NCI-H146 treated with DMSO at 0.1 percent for 48 hours (cell line): ENCODE results near the gene ERC2.
A peak's percentile ranks its signal among the peaks of the same experiment; 100 is the strongest.

Experiments used
- DNase-seq: peaks from one replicate; lab custom pipeline; 2025; ENCODE audit not compliant: unreplicated experiment; lab: John Stamatoyannopoulos, UW

Gene ERC2

GRCh38 chr3:56012721-56013120 is 455.5 kb downstream of the ERC2 start:
- no peak for DNase-seq

GRCh38 chr3:56005196-56005805 is 463.0 kb downstream of the ERC2 start:
- DNase-seq: no peak

- no peak for DNase-seq
These were observed 465.1 kb downstream of the ERC2 start for GRCh38 chr3:56003129-56003528.

GRCh38 chr3:56001991-56002390 is 466.3 kb downstream of the ERC2 start:
- no peak for DNase-seq

GRCh38 chr3:56001537-56001936 is 466.7 kb downstream of the ERC2 start:
- no peak for DNase-seq

- DNase-seq: no peak
These were observed 478.9 kb downstream of the ERC2 start for GRCh38 chr3:55989366-55989765.

GRCh38 chr3:55988905-55989304 is 479.4 kb downstream of the ERC2 start:
- no peak for DNase-seq

- no peak for DNase-seq
These were observed 483.6 kb downstream of the ERC2 start for GRCh38 chr3:55984626-55985025.

GRCh38 chr3:55978953-55979352 is 489.3 kb downstream of the ERC2 start:
- no peak for DNase-seq

GRCh38 chr3:55974421-55975165 is 493.7 kb downstream of the ERC2 start:
- DNase-seq: no peak

- DNase-seq: no peak
These were observed 498.6 kb downstream of the ERC2 start for GRCh38 chr3:55969634-55970033.

GRCh38 chr3:55968331-55968730 is 499.9 kb downstream of the ERC2 start:
- DNase-seq: no peak

GRCh38 chr3:55966566-55966965 is 501.7 kb downstream of the ERC2 start:
- no peak for DNase-seq

- no peak for DNase-seq
These were observed 502.5 kb downstream of the ERC2 start for GRCh38 chr3:55965776-55966175.

- DNase-seq: no peak
These were observed 503.7 kb downstream of the ERC2 start for GRCh38 chr3:55964491-55964985.

- peak; percentile 53 for DNase-seq
These were observed 504.7 kb downstream of the ERC2 start for GRCh38 chr3:55963601-55964000.

GRCh38 chr3:55959471-55960080 is 508.7 kb downstream of the ERC2 start:
- DNase-seq: no peak

GRCh38 chr3:55958605-55959004 is 509.7 kb downstream of the ERC2 start:
- no peak for DNase-seq

GRCh38 chr3:55955891-55956477 is 512.3 kb downstream of the ERC2 start:
- no peak for DNase-seq

- DNase-seq: no peak
These were observed 516.9 kb downstream of the ERC2 start for GRCh38 chr3:55951388-55951787.

GRCh38 chr3:55947406-55947805 is 520.9 kb downstream of the ERC2 start:
- DNase-seq: no peak
